Erythroblast (primary cell): Measurements from ENCODE around the gene SNAPC2.

Experiments used
- DNase-seq, 2 experiments: peaks; one replicate each; lab custom pipeline; 2025; lab: John Stamatoyannopoulos, UW
- GATA1 ChIP-seq: IDR thresholded peaks from 2 replicates; pipeline ENCODE4 v1.6.1; 2011; ENCODE audit warnings: low read depth, mild to moderate bottlenecking, control low read depth, low read length, moderate library complexity
- POLR2A ChIP-seq: IDR thresholded peaks from 2 replicates; pipeline ENCODE4 v1.6.1; 2011; ENCODE audit warnings: mild to moderate bottlenecking, low read length

SNAPC2 gene

GRCh38 chr19:7879836-7880235, 40.3 kb upstream of the SNAPC2 start:
- DNase-seq = peak in 1 of 2 experiments; percentile 48
- TF ChIP-seq GATA1 (no peak), POLR2A (no peak)

DNA sequence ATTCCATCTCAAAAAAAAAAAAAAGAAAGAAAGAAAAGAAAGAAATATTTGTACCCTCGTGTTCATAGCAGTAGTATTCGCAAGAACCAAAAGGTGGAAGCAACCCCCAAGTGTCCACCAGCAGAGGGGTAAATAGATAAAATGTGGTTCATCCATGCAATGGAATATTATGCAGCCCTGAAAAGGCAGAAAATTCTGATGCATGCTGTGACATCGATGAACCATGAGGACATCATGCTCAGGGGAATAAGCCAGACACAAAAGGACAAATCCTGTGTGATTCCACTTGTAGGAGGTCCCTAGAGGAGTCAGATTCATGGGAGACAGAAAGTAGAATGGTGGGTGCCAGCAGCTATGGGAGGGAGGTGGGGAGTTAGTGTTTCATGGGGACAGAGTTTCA, 38.2 kb upstream of the SNAPC2 start:
- DNase-seq = no peak
- no peak for TF ChIP-seq GATA1
- TF ChIP-seq POLR2A = no peak

DNA sequence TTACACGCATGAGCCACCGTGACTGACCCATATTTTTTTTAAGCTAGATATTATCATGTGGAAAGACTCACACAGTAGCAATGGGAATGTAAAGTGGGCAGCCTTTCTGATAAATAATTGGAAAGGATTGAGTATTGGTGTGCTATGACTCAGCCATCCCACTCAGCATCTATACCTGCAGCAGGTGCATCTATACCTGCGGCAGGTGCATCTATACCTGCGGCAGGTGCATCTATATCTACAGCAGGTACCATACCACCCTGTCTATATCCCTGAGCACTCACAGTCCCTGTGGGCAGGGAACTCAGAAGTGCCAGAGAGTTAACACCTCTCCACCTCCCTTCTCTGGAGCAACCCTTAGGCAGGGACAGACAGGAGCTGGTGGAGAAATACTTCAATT, 37.0 kb upstream of the SNAPC2 start:
- TF ChIP-seq POLR2A (no peak), GATA1 (no peak)
- DNase-seq = no peak

- DNase-seq = no peak
- TF ChIP-seq POLR2A (no peak), GATA1 (no peak)
These were observed 36.2 kb upstream of the SNAPC2 start for GRCh38 chr19:7883796-7884570.

DNA sequence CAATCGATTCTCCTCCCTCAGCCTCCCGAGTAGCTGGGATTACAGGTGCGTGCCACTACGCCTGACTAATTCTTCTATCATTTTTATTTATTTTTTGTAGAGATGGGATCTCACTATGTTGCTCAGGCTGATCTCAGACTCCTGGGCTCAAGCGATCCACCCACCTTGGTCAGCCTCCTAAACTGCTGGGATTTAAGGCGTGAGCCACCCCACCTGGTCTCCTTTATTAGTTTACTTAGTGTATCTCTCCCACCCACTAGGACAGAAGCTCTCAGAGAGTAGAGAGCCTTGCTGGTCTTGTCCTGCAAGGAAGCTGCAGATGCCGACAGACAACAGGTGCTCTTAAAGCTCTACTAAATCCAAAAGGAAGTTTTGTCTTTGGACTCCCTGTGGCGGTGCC, 34.3 kb upstream of the SNAPC2 start:
- DNase-seq = no peak
- TF ChIP-seq GATA1 (no peak), POLR2A (no peak)

- TF ChIP-seq POLR2A (no peak), GATA1 (no peak)
- no peak for DNase-seq
These were observed 32.6 kb upstream of the SNAPC2 start for GRCh38 chr19:7887408-7888144.

DNA sequence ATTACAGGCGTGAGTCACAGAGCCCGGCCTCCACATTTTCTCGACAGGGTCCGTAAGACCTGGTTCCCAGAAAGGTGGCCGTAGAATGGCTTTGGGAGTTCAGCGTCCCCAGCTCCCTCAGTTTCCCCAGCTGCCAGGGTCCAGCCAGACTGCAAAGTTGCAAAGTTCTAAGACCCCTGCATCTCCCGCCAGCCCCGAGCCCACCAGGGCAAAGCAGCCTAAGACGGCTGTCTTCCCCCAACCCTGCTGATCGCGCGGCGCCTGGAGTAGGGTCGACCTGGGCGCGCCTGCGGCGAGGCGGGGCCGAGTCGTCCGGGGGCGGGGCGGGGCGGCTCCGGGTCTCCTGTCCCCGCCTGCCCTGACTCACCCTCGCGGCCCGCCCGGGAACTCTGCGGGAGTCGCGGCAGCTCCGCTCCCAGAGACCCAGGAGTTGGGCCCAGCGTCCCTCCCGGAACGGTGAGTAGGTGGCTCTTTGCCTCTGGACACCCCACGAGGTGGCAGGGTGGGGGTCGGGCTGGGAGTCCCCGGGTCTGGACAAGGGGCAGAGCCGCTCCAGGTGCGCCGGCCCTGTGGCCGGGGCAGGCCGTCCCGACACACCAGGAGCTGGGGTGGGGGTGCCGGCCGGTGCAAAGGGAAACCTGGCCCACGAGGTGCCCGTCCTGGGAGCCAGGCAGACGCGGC, 31.9 kb upstream of the SNAPC2 start, which contains the start of gene LRRC8E:
LRRC8E (plus strand) TSS at position 366 of the 681 bp plus-strand sequence. CDS start 7,094 bp downstream, outside the sequence.
- no peak for TF ChIP-seq GATA1

DNA sequence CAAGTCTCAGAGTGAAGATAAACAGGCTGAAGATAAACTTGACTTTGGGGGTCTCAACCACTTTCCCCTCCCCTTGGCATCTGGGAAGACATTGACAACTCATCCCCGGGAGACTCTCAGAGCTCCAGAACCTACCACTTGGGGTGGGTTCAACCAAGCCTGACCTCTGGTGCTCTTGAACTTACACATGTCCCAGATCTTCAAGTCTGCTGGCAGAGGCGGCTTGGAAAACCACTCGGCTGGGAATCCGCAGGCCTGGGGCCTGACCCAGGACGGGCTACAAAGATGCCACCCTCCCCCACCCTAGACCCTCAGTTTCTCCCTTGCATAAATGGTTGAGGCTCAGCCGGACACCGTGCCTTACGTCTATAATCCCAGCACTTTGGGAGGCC, 31.3 kb upstream of the SNAPC2 start:
- TF ChIP-seq POLR2A = no peak
- TF ChIP-seq GATA1 = no peak
- no peak for DNase-seq

More for the DNA sequence above, 31.9 kb upstream of the SNAPC2 start, which contains the start of gene LRRC8E:
- DNase-seq = peak; percentile 43 to 72

GRCh38 chr19:7893362-7894101, 26.6 kb upstream of the SNAPC2 start:
- DNase-seq = peak; percentile 41 to 51

DNA sequence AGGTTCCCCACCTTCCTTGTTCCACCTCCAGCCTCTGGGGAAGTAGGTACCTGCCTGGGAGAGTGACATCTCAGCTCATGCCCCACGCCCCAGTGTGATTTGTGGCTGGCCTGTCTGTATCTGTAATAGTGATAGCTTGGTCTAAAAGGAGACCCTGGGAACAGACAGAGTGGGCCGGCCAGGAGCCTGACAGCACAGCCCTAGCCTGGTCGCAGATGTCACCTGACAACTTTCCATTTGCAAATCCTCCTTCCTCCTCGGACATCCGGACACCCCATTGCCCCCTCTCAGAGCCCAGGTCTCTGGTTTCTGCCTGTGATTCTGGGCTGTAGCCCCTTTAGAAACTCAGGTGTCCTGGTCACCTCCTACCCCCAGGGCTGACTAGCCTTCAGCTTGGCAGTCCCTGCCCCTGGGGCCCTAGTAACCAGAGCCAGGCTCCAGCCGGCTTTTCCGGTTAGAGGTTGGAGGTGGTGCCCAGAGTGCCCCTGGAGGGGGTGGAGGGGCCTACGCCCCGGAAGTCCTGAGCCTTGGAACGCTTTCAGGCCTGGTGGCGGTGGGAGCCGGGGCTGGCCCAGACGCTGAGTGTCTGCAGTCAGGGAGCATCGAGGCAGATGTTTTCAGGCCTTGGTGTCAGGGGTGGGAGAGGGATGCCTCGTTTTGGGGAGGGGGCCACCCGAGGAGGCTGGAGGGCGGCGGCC, 25.4 kb upstream of the SNAPC2 start:
- TF ChIP-seq POLR2A (no peak), GATA1 (no peak)
- no peak for DNase-seq

- DNase-seq = no peak
- TF ChIP-seq GATA1 (no peak), POLR2A (no peak)
These were observed 24.6 kb upstream of the SNAPC2 start for GRCh38 chr19:7895565-7895964.

DNA sequence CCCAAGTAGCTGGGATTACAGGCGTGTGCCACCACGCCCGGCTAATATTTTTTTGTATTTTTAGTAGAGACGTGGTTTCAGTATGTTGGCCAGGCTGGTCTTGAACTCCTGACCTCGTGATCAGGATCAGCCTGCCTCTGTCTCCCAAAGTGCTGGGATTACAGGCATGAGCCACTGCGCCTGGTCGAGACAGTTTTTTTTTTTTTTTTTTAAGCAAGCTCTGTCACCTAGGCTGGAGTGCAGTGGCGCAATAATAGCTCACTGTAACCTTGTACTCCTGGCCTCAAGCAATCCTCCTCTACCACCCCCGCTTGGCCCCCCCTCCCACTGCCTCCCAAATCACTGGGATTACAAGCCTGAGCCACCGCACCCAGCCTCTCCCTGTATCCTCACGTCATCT, 22.8 kb upstream of the SNAPC2 start:
- TF ChIP-seq GATA1 = no peak
- TF ChIP-seq POLR2A = no peak
- no peak for DNase-seq

DNA sequence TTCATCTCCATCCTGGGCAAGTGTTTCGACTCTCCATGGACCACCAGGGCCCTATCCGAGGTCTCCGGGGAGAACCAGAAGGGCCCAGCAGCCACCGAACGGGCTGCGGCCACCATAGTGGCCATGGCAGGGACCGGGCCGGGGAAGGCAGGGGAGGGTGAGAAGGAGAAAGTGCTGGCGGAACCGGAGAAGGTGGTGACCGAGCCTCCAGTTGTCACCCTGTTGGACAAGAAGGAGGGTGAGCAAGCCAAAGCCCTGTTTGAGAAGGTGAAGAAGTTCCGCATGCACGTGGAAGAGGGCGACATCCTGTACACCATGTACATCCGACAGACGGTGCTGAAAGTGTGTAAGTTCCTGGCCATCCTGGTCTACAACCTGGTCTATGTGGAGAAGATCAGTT, 21.2 kb upstream of the SNAPC2 start:
- no peak for DNase-seq
- TF ChIP-seq GATA1 = no peak
- TF ChIP-seq POLR2A = no peak
